IPS DF 4.7 (cell line): ENCODE data around the gene ASTN2.

Source experiments
- DNase-seq: peaks from one replicate; pipeline ENCODE4 v3.0.0-alpha.2; 2013; ENCODE audit warnings: low spot score; ENCODE audit errors: extremely low read depth

Gene ASTN2

DNA sequence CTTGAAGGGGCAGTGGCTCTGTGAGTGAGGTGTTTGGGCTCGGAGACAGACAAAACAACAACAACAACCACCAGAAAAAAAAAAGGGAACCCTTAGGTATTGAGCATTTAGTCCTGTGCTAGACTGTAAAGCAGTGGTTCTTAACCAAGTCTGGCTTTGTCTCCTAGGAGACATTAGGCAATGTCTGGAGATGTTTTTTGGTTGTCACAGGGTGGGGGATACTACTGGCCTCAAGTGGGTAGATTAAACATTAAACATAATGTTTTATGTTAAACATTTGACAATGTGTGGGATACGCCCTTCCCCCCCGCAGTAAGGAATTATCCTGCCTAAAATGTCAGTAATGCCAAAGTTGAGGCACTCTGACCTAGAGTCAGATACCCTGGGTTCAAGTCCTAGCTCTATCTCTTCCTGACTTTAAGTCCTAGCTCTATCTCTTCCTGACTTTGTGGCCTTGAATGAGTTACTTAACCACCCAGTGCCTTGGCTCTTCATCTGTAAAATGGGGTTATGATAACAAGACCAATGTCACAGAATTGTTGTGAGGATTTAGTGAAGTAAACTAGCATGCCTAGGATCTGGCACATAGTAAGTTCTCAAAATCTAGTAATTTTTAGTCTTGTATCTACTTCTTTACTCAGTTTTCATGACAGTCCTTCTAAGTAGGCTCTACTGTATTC, 725.9 kb downstream of the ASTN2 start:
- DNase-seq: no peak

DNA sequence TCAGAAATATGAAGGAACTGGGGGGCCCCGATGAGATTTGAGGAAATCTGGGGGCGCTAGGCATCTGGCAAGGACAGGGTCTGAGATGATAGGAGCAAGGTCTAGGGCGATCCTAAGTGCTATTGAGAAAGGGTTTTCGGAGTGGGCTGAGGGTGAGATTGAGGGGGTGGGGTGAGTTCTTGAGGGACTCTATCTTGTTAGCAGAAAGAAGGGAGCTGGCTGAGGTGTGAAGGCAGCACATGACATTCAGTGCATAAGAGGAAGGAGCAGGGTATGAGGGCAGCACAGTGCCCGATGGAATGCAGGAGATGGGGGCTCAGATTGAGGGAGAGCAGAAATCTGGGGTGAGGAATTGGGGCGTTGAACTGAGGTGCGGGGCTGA, 727.1 kb downstream of the ASTN2 start:
- no peak for DNase-seq

DNA sequence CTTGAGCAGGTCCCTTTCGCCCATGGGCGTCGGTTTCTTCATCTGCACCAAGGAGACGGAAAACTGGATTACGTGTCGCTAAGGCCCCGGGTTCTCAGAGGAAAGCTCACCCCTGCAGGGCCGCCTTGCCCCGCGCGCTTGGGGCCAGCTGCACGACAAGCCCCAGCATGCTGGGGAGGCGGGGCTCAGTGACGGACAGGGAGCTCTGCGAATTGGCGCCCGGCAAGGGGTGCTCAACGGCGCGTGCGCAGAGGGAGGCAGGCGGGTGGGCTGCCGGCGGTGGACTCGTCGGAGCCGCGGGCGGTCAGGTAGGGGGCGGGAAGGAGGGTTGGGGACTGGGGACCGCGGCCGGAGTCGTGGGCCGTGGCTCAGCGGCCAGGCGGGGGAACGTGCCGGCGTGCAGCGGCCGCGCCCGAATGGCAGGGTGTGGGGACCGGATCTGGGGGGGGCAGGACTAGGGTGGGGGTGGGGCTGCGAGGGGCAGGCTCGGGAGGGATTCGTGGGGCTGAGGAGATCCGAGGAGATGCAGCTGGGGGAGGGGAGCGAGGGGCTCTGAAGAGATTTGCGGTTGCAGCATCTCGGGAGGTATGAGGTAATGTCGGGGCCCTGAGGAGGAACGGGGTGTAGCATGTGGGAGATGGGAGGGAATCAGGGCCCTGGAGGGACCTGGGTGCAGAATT, 727.6 kb downstream of the ASTN2 start, which contains the start of gene TRIM32:
TSS of gene TRIM32 (plus strand) at position 232 of the 680 bp plus-strand sequence. CDS start 10,438 bp downstream, outside the sequence.
- DNase-seq: peak; percentile 49

DNA sequence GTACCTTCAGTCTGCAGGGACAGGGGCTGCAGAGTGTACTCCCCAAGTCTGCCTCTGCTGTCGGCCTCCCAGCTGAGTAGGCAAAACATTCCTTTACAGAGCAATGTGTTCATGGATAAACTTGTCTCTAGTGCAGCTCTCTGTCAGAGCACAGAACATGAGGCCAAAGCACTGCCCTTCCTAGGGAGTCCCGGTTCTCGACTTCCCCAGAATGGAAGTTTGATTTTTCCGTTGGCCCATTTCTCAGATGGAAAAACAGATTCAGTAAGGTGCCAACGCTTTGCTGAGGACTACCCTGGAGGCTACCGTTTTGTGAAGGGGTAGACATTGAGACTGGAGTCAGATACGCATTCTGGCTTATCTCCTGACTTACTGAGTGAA, 728.2 kb downstream of the ASTN2 start:
- no peak for DNase-seq

DNA sequence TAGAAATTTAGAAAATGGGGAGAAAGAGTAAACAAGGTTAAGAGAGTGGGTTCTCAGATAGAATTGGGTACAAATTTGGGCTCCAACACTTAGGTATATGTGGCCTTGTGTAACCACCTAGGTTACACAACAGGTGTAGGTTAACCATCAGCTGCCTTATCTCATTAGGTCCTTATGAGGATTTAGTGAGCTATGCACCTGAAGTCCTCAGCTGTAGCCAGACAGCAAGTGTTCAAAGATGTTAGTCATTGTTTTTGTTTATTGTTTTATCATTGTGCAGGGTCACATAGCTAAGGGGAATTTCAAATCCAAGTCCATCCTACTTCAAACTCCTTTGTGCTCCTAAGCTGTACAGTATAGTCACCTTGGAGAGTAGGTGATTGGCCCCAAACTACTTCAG, 728.7 kb downstream of the ASTN2 start:
- no peak for DNase-seq

DNA sequence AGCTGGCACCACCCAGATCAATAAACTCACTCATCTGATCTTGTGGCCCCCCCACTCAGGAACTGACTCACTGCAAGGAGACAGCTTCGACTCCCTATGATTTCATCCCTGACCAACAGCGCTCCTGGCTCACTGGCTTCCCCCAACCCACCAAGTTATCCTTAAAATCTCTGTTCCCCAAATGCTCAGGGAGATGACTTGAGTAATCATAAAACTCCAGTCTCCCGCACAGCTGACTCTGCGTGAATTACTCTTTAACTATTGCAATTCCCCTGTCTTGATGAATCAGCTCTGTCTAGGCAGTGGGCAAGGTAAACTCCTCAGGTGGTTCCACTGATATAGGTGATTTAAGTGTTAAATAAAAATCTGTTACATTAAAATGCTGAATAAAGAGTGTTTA, 729.7 kb downstream of the ASTN2 start:
- DNase-seq: no peak

DNA sequence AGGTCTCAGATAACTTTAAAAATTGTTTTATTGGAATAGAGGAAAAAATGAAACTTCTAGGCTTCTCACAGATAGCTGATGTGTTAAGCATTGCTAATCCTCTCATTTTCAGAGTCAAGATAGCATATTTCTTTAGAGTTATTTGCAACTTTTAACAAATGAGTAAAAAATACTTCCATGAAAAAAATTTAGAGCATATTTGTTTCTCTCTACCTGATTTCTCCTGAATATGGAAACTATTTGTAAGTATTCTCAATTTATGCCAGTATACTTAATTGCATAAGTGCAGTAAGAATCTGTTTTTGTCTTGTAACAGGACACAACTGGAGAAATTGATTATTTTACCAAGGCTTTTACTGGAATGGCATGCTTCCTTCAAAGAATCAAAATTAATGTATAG, 731.3 kb downstream of the ASTN2 start:
- no peak for DNase-seq

DNA sequence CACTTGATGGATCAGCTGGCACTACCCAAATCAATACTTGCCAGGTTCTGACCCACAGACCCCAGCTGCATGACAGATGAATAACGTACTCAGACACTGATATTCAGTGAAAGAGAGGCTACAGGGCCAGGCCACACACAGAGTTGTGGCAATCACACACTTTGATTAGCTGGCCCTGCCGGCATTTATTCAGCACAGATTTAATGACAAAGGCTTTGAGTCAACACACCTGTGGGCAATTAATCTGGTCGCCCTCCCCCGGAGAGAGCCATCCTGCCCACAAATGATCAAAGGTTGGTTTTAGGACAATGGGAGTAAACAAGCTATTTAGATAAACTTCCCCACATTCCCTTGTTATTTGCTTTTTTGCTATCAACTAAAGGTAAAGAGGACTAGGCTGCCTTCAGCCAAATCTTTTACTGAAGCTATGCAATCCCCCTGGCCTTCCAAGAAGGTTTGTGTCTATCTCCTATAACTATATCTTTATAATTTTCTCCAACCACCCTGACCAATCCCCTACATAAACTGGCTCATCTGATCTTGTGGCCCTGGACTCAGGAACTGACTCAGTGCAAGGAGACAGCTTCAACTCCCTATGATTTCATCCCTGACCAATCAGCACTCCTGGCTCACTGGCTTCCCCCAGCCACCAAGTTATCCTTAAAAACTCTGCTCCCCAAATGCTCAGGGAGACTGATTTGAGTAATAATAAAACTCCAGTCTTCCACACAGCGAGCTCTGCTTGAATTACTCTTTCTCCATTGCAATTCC, 740.5 kb downstream of the ASTN2 start:
- DNase-seq: no peak

DNA sequence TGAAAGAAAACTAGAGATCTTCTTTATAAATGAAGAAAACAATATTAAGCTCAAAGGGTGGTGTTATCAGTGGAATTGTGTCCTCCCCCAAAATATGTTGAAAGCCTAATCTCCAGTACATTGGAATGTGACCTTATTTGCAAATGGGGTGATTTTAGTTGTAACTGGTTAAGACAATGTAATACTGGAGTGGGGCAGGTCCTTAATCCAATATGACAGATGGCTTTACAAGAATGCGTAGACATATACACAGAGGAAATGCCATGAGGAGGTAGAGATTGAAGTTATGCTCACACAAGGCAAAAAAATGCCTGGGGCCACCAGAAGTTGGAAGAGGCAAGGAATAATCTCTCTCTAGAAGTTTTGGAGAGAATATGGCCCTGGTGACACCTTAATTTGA, 741.5 kb downstream of the ASTN2 start:
- DNase-seq: no peak

DNA sequence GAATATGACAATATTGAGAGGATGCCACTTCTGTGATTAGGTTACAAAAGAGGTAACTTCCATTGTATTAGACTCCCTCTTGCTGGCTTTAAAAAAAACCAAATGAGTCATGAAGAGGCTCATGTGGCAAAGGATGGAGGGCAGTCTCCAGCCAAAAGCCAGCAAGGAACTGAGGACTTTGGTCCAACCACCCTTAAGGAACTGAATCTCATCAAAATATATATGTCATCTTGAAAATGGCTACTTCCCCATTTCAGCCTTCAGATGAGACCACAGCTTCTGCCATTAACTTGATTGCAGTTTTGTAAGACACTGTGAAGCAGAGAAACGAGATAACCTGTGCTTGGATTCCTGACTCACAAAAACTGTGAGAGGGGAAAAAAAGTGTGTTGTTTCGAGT, 743.3 kb downstream of the ASTN2 start:
- DNase-seq: no peak

DNA sequence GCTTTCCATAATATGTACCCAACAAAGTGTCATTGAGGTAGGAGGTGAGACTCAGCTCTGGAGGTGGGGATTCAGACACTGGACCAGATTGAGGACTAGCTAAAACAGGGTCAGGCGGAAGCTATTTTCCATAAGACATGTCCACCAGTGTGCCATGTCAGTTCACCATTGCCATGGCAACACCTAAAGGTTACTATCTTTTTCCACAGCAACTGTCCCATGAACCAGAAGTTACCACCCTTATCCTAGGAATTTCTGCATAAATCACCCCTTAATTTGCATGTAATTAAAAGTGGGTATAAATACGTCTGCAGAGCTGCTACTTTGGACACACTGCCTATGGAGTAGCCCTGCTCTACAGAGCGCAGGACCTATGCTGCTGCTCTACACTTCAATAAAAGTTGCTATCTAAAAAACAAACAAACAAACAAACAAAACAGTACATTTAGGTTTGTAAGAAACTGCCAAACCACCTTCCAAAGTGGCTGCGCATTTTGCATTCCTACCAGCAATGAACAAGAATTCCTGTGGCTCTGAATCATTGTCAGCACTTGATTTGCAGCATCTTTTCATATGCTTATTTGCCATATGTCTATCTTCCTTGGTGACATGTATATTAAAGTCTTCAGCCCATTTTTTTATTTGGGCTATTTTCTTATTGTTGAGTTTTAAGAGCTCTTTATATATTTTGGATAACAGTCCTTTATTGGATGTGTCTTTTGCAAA, 745.7 kb downstream of the ASTN2 start:
- DNase-seq: no peak

DNA sequence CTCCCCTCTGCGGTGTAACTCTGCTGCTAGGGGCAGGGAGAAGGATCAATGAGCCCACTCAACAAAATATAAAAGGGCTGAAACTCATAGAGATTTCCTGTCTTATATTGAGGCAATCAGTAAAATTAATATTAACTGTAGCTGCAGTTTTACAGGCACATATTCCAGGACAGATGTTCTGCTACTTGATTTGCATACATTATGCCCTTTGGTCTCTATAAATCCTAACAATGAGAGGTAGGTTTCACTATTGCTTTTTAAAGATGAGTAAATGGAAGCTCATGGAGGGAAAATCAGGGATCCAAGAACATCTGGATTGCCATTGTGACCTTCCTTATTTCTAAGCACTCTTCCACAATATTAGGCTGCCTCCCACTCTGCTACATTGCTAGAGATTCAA, 751.3 kb downstream of the ASTN2 start:
- no peak for DNase-seq

DNA sequence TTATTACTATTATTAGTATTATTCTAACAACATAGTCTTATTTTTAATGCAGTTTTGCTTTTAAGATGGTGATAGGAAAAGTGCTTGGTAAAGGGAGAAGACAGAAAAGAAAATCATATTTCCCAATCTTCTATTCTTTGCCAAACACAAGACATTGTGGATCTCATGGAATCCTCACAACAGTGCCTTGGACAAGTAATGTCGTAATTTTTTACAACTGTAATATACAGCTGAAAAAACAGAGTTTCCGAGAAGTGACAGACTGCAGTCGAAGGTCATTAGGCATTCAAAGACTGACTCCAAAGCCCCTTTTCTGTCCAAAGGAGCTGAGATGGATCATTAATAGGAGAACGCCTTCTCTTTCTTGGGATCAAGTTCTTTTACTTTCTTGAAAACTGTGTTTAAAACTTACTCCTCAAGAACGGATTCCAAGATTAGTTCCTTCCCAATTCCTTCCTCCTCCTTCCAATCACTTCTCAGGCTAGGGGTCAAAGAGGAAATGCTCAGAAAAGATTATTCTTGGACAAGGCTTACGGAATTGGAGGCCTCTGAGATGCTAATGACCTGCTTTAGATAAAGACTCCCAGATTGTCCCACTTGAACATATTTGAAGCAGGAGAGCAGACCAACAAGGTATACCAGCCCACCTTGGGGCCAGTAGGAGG, 752.1 kb downstream of the ASTN2 start:
- no peak for DNase-seq

DNA sequence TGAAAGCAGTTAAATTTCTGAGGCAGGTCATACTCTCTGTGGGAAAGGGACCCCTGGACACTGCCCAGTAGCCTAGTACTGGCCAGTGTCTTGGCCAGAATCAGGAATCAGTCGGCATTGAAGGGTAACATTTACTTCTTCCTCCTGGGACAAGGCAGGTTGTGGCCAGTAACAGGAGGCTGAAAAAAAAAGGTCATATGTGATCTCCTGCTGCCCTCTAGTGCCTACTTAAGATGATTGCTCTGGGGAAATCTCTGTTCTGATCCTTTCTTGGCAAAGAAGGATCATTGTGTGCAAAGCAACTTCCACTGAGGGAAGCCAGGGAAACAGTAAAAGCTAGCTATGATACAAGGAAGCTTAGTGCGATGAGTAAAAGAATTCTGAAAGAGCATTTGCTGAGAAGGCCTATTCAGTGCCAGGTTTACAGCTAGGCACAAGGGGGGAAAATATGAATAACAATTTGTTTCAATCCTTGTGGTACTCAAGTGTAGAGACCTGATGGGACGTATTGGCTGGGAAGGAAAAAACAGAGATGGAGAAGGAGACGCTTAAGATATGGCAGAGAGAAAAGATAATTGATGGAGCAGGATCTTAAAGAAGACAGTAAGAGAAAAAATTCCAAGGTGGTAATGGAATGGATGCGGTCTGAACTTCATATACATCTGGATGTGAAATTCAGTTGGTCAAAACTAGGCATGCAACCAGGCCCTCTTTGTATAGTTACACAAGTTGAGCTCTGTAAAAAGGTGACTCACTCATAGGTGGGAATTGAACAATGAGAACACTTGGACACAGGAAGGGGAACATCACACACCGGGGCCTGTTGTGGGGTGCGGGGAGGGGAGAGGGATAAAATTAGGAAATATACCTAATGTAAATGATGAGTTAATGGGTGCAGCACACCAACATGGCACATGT, 753.6 kb downstream of the ASTN2 start:
- DNase-seq: peak; percentile 49

DNA sequence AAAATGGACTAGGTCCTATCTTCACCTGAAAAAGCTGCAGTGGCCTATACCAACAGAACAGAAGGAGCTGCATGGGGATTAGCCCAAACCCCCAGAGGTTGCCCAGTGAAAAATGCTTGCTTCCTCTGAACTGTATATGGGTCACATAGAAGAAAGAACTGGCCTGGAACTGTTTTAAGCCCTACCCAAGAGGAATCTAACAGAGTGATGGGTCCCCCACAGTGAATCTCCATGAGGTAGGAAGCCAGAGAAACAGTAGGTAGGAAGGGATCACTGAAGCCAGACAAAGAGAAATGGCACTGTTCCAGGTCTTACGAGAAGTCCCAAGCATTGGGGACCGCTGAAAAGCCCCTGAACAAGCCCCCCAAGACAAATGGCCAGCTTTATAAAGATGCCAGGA, 756.6 kb downstream of the ASTN2 start:
- DNase-seq: no peak

DNA sequence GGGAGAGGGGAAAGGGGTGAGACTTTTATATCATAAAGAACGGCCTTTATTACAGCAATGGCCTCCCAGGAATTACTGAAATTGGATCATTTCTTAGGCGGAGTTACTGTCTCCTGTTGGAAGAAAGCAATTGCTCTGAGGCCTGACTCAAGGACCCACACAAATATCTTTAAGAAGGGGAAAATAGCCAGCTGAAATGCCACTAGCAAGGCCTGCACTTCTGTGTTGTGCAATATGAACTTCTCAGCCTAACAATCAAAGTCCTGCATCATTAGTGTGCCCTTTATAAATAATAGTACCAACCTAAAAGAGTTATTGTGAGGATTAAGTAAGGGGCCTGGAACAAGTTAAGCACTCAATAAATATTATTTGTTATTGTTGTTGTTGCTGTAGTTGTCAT, 757.9 kb downstream of the ASTN2 start:
- no peak for DNase-seq

DNA sequence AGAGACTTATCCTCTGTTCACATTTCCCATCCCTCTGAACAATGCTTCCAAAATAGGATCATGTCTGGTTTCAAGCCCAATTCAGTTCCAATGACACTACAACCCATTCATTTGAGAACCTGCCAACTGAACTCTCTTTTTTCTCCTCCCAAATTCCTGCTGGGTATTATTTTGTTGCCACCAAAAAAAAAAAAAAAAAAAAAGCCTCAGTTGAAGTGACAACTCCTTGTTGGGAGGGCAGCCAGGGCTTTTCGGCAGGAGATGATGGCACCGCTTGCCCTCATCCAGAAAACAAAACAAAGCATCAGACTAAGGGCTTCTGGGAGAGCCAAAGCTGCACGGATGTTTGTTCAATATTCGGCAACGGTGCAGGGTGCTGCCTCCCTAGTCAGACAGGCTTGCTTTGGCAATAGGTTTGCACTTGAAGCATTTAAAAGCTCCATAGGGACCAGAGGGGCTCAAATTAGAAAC, 758.3 kb downstream of the ASTN2 start:
- DNase-seq: no peak

DNA sequence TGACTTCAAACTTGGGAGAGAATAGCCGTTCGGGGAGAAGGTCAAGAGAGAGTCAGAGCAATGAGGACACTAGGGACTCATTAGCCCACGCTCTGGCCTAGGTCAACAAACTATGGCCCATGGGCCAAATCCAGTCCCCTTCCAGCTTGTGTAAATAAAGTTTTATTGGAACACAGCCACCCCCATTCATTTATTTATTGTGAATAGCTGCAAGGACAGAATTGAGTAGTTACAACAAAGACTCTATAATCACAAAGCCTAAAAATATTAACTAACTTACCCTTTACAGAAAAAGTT, 760.9 kb downstream of the ASTN2 start:
- no peak for DNase-seq

DNA sequence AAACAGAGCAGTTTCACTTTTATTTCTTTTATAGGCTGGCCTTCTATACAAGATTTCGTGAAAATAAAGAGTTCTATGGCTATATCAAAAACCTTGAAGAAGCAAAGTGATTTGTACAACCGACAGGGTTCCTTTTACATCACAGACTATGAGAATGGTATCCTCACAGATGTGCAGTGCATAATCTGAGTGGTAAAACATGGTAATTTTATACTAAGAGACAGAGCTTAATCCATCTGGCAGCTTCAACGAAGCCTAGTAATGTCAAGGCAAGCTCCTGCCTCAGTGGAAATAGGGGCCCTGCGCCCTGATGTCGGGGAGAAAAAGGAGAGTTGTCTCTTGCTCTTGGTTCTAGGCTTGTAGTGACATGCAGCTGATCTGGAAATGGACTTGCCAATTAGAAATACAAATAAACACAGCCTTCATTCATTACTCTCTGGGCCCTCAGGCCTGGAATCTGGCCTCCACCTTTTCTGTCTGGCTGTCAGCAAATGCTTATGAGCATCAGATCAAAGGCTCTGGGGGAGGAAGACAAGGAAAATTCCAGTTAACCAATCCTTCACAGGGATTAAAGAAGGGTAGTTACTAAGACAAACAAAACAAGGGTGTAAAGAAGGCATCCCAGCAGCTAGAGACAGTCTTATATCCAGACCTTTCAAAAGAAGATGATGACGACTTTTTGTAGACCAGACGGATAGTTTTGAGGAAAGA, 761.4 kb downstream of the ASTN2 start:
- no peak for DNase-seq

DNA sequence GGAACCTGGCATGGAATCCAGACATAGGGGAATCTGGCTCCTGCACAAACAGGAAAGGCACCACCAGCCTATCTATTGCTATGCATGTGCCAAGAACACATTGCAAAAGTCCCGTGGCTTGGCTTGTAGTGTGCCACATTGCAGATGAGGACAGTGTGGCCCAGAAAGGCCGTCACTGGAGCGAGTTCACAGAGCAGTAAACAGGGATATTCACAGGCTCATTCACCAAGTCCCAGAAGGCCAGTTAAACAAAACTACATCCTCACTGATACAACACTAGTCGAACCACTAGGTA, 767.4 kb downstream of the ASTN2 start:
- no peak for DNase-seq
